ENCODE results near the gene ZNF692.
A peak's percentile ranks its signal among the peaks of the same experiment; 100 is the strongest.
"Not testable (repeated sequence)": the region's sequence is repeated elsewhere in the genome, so short reads cannot be mapped to it uniquely, and the experiment has no call there.

ZNF692 gene, protein sequence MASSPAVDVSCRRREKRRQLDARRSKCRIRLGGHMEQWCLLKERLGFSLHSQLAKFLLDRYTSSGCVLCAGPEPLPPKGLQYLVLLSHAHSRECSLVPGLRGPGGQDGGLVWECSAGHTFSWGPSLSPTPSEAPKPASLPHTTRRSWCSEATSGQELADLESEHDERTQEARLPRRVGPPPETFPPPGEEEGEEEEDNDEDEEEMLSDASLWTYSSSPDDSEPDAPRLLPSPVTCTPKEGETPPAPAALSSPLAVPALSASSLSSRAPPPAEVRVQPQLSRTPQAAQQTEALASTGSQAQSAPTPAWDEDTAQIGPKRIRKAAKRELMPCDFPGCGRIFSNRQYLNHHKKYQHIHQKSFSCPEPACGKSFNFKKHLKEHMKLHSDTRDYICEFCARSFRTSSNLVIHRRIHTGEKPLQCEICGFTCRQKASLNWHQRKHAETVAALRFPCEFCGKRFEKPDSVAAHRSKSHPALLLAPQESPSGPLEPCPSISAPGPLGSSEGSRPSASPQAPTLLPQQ

DNA sequence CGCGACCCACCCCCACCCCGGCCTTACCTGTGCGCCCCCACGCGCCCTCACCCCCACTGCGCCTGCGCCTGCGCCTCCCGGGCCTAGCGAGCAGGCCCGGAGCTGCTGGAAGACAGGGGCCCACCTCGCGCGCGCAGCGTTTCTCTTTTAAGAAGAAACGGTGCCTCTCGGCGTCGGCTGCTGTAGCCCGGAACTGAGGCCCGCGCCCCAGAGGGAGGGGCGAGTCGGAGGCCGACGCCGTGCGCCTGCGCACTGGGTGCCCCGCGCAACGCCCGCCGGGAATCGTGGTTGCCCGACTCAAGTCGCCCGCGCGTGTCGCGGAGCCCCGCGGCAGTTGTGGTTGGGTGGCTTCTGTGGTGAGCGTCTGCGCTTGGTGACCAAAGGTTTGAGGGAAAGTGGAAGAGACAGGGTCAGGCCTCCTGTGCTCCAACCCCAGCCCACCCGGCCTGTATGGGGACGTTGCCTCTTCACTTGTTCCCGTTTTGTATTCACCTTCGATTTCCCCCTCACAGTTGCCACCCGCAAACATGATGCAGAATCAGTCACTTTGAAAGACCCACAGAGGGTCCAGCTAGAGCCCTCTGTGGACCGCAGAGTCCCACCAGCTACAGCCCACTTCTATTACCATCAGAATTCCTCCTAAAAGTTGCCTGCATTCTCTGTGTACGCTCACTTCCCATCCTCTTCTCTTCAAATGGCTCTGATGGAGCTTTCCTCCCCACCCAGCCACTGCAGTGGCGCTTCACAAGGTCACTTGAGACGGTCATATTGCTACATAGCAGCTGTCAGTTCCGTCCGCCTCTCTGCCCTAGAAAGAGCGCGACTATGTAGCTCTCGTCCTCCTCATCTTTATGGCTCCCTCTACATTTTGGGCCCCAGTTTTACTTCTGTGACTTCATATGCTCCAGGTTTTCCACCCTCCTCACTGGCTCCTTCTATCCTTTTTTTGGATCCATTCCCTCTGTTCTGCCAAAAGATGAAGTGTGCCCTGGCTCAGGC, at the start of gene ZNF692:
Gene ZNF692, minus strand, starts transcription at position 195 of the 999 bp plus-strand sequence. CDS start 776 bp downstream, outside the sequence.
- peak; percentile 83 for DNase-seq

DNA sequence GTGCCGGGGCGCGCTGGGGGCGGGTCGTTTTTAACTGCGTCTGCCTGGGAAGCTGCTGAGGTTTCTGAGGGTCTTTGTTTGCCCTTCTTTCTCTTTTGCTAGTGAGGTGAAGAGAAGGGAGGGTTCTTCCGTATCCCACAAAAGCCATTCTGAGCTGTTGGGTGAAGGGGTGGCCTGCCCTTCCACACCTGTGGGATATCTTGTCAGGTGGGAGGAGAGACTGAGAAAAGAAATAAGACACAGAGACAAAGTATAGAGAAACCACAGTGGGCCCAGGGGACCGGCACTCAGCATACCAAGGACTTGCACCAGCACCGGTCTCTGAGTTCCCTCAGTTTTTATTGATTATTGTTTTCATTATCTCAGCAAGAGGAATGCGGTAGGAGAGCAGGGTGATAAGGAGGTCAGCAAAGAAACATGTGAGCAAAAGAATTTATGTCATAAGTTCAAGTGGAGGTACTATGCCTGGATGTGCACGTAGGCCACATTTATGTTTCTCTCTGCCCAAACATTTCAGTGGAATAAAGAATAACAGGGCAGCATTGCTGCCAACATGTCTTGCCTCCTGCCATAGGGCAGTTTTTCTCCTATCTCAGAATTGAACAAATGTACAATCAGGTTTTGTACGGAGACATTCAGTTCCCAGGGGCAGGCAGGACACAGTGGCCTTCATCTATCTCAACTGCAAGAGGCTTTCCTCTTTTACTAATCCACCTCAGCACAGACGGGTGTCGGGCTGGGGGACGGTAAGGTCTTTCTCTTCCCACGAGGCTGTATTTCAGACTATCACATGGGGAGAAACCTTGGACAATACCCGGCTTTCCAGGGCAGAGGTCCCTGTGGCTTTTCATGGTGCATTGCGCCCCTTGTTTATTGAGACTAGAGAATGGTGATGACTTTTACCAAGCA, 48.1 kb upstream of the ZNF692 start:
- DNase-seq: no peak

DNA sequence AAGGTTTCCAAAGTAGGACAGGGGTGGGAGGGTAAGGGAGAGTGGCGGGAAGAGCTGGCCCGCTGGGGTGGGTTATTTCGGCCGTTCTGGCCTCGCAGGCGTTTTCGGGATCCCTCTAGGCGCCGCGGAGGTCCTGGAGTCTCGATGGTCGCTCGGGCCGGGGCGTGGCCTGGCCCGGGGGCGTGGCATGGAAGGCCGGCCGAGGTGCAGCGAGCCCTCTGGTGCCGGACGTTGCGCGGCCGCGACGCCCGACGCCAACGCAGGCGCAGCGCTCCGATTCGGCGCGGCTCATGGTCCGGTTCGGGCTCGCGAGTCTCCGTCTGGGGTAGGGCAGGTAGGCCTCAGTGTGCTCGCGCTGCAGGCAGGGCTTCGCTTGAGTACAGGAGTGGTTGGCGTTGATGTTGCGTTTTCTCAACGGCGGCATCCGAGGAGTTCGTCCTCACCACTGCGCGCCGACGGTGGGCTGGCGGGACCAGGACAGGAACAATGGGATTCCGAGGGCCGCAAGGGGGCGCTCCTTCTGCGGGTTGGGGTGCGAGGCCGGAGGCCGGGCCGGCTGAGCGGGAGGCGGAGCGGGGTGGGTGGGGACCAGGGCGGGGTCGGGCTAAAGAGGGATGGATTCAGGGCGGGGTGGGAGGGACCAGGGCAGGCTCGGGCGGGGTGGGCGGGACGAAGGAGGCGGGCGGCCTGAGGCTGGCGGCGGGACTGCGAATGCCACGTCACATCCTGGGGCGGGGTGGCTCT, 47.3 kb upstream of the ZNF692 start, which contains the start of gene PGBD2:
Gene PGBD2, plus strand, starts transcription at position 227 of the 744 bp plus-strand sequence. CDS start 7,628 bp downstream, outside the sequence.
- peak; percentile 74 for DNase-seq

DNA sequence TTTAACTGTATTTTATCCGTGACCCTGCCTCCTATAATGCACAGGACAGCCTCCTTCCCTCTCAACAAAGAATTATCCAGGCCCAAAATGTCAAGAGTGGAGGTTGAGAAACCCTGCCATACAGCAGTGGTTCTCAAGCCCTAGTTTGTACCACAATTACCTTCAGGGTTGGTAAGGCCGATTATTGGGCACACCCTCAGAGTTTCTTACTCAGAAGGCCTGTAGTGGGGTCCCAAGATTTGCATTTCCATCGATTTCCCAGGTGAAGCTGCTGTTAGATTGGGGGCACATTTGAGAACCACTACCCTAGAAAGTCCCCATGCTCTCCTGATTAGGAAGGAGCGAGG, 46.8 kb upstream of the ZNF692 start:
- no peak for DNase-seq

DNA sequence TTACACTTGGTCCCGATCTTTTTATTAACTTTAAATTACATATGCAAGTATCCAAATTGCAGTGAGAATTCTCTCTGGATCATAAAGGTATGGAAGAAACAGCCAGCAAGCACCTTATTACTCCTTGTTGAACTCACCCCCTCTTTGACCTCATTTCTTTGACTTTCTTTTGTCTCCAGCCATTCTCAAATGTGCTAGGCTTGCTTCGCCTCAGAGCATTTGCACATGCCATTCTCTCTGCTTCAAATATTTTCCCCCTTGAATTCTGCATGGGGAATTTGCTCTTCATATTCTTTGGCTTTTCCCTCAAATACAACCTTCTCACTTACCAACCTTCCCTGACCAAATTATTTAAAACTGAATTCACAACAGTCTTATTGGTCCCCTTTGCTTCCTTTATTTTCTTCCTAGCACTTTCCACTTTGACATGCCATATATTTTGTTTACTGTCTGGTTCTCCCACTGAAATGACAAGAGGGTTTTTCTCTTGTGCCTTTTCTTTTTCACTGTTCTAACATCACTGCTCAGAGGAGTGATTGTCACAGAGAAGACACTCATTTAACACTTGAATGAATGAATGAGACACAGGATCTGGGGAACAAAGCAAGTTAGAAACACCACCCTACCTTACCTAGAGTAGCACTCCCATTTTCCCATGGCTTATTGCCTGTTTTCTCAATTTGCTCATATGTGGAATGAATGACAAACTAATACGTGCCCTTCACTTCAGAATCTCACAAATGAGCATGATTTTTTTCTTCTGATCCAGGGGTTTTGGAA, 45.7 kb upstream of the ZNF692 start:
- DNase-seq: no peak

DNA sequence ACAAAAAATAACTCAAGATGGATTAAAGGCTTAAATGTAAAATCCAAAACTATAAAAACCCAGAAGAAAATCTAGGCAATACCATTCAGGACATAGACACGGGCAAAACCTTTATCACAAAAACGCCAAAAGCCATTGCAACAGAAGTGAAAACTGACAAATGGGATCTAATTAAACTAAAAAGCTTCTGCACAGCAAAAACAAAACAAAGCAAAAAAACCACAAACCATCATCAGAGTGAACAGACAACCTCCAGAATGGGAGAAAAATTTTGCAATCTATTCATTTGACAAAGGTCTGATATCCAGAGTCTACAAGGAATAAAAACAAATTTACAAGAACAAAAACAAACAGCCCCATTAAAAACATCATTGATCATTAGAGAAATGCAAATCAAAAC, 42.7 kb upstream of the ZNF692 start:
- no peak for DNase-seq

DNA sequence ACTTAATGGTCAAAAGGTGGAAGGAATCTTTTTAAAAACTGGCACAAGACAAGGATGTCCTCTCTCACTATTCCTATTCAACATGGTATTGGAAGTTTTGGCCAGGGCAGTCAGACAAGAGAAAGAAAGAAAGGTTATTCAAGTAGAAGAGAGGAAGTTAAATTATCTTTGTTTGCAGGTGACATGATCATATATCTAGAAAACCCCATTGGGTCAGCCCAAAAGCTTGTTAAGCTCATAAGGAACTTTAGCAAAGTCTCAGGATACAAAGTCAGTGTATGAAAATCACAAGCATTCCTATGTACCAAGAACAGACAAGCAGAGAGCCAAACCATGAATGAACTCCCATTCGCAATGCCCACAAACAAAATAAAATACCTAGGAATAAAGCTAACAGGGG, 41.8 kb upstream of the ZNF692 start:
- no peak for DNase-seq

DNA sequence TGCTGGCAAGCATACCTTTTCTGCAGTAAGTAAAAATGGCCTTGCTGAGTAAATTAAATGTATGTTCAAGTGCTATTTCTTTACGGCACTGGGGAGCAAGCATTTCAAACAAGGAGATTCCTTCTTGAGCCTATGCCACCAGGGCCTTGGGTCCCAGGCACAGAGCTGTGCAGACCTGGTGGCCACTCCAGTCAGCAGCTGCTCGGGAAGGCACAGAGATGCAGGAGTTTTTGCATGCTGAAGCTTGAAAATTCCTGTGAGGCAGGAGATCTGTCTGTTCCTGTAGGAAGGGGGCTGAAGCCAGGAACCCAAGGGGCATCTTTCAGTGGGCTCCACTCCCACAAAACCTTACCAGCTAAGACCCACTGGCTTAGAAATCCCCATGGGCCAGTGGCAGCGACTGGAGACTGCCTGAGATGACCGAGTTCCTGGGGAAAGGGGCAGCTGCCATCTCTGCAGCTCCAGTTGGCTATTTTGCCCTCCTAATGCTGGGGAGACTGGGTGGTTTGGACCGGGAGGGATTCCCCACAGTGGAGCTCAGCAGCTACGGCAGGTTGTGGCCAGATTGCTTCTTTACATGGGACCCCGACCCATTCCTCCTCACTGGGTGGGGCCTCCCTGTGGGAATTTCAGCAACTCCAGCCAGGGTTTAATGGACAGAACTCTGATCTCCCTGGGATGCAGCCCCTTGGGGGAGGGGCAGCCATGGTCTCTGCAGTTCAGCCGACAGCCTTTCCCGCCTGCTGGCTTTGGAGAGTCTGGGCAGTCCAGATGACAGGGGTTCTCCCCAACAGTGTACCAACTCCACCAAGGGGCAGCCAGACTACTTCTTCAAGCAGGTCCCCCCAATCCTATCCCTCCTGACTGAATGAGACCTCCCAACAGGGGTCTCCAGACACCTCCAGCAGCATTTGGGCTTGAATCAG, 38.8 kb upstream of the ZNF692 start:
- DNase-seq: no peak

DNA sequence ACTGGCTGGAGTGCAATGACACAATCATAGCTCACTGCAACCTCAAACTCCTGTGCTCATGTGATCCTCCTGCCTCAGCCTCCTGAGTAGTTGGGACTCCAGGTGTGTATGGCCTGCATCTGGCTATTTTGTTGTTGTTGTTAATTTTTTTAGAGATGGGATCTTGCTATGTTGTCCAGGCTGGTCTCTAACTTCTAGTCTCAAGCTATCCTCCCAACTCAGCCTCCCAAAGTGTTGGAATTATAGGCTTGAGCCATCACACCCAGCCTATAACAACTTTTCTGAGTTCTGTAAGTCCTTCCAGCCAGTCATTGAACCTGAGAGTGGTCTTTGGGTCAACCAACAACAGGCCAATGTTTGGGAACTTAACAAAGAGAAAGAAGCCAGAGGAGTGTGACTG, 36.0 kb upstream of the ZNF692 start:
- DNase-seq: no peak

DNA sequence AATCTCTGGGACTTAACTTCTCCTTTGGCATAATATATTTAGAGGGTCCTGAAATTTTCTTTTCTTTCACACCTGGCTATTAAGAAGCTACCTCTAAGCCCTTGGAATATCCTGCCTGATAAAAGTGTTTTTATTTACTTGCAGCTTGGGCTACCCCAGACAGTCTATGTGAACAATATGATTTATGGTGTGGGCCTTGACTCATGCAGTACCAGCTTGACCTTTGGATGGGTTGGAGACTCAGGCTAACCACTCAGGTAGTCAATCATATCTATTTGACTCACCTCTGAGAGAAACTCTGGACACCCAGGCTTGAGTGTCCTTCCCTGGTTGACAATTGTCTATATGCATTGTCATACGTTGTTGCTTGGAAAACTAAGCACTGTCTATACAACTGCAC, 33.7 kb upstream of the ZNF692 start:
- no peak for DNase-seq

DNA sequence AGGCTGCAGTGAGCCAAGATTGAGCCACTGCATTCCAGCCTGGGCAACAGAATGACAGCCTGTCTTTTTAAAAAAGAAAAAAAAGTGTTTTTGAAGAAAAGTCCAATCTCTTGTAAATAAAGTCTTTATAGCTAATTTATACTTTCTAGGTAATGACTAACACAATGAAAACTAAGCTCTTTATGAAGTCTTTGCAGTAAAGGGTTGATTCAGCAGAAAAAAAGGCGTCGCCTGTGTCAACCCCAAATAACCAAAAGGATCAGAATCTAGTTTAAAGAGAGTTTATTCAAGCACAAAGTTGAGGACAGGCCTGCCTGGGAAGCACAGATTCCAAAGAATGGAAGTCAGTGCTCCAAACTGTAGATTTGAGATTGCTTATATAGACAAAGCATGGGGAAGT, 32.9 kb upstream of the ZNF692 start:
- DNase-seq: no peak

DNA sequence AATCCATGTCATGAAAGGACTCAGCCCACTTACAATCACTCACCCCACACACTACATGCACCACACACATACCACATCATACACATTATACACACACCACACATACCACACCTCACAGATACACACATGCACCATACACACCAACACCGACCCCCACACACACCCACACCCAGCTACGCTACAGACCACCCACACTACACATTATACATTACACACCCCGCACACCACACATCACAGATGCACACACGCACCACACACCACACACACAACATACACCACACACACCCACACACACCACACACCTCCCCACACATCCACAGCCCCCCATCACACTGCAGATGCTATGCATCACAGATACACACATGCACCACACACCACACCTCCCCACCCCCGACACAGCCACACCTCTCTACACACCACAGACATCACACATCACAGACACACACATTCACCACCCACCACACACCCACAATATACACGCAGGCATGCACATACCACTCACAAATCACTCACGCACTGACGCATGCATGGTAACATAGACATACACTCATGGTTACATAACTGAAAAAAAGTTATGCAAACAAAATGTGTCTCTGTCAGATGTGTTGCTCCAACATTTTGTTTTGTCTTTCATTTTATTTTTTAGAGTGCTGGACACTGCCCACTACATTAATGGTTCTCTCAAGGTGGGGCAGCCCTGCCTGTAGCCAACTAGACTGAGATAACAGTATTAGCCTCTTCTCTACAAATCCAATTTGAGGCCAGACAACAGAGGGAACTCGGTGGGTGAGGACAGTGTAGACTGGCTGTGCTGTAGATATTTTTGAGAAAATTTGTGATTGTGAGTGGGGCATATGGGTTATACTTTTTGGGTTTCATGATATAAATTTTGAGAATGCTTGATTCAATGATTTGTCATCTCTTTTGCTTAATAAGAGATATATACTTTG, 31.9 kb upstream of the ZNF692 start:
- DNase-seq: no peak

DNA sequence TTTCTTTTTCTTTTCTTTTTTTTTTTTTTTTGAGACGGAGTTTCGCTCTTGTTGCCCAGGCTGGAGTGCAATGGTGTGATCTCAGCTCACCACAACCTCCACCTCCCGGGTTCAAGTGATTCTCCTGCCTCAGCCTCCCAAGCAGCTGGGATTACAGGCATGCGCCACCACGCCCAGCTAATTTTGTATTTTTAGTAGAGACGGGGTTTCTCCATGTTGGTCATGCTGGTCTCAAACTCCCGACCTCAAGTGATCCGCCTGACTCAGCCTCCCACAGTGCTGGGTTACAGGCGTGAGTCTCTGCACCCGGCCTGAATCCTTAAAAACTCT, 31.0 kb upstream of the ZNF692 start:
- DNase-seq: not testable (repeated sequence)

DNA sequence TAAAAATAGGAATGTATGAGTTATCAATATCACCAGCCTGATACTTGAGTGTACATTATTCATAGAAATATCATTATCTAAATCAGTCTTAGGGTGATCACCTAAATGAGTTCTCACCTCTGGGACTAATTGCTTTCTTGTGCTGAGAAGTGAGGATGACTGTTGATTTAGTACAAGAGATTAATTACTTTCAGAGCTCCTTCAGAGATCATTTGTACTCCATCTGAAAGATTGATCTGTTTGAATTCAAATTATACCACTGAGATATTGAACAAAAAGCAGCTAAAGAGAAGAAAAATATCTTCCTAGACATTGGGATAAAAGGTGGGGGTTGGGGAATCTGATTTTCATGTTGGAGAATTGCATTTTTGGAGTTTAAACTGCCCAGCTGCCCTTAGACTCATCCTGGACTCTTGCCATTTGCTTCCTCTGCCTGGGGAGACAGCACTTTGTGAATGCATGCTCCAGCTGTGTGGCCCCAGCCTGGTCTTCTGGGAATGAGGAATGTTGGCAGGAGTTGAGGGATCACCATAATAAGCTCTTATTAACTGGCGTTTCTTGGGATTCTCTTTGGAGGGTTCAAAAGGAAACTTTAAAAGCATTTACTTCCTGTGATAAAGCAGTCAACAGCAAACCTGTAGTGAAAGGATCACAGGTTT, 27.5 kb upstream of the ZNF692 start:
- DNase-seq: no peak

DNA sequence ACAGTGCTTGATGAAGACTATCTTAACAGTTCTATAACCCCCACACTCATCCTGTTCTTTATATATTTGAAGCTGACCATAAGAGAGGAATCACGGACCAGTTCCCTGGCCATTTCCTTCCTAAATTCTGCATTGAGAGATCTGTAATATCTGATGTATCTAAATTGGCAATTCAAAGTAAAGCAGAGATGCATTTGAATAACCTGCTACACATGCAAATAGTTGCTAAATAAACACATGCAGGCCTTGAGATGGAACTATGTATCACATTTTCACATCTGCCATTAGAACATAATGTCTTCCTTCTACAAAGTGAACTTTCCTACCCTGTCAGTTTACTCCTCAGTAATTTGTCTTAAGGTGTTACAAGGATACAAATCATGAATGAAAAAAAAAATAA, 26.8 kb upstream of the ZNF692 start:
- no peak for DNase-seq

DNA sequence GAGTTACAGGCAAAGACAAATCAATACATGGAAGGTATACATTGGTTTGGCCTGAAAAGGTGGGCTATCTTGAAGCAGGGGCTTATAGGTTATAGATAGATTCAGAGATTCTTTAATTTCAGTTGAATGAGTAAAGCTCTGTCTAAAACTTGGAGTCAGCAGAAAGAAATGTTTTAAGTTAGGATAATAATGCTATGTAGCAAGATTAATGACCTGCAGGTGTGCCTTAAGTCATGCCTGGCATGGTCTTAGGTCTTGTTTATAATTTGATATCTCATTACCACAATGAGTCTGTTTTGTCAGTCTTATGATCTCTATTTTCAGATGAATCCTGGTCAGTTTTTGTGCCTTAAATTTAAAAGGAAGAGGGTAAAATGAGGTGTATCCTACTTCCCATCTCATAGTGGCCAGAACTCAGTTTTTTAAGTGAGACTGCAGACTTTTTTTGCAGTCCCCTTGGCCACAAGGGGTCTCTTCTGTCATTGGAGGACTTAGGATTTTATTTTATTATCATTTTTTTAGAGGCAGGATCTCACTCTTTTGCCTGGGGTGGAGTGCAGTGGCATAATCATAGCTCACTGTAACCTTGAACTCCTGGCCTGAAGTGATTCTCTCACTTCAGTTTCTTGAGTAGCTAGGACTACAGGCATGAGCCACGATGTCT, 25.9 kb upstream of the ZNF692 start:
- no peak for DNase-seq

DNA sequence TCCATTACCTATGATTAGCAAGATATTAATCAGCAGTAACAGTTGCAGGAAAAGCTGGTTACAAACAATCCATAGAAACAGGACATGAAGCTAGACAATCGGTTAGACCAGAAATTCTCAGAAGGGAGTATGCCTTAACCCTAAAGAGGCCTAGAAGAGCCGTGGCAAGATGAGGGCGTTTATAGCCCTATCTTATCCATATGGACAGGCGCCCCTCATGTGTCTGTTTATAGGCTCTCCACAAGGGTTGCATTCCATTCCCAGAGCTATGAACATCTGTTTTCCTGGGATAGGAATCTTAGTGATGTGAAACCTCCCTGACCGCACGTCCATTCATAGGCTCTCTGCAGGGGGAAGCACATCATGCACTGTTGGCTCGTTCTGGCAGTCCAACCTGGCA, 23.5 kb upstream of the ZNF692 start:
- DNase-seq: not testable (repeated sequence)
